ENCODE measurements around the gene SFSWAP. TPM values are rescaled to one million over a fixed set of nuclear protein-coding genes. Genes with fewer than 3 reads are reported as not detected.
A peak's percentile ranks its signal among the peaks of the same experiment; 100 is the strongest.
"Not testable (repeated sequence)": the region's sequence is repeated elsewhere in the genome, so short reads cannot be mapped to it uniquely, and the experiment has no call there.

The SFSWAP gene
- total and polyA plus RNA-seq, 10 donors: 19.5 to 74.4 (median 58.8) TPM

DNA sequence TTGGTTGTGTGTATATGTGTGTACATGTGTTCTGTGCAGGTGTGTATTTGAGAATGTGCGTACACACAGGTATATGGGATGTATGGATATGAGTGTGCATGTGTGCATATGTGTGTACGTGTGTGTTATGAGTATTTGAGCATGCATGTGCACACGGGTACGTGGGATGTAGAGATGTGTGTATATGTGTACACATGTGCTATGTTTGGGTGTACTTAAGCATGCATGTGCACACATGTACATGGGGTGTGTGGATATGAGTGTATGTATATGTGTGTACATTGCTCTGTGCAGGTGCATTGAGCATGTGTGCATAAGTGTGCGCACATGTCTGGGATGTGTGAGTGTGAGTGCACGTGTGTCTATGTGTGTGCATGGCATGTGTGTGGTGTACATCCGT is 34.3 kb upstream of the SFSWAP start:
- WGBS, 5 donors: 81 to 92% (median 85%) methylated on average over 7 of the region's 7 CpGs
- intact Hi-C loops (cut with DNase I; ENCODE audit: low total_unique reads): no loop called here
- H3K27me3 ChIP-seq (replicated peaks in 1 of 7): peaks cover 0 to 43% (median 0%) of the 10 kb centered on the region in 7 donors
- H3K4me1 ChIP-seq: peaks cover 0 to 5% (median 0%) of the 10 kb centered on the region in 6 donors
- no peak for DNase-seq
- H3K27ac ChIP-seq: no peak overlapping the region
- H3K4me3 ChIP-seq: no peak overlapping the region
- H3K9me3 ChIP-seq: peaks cover 0 to 11% (median 6%) of the 10 kb centered on the region in 8 donors
- no peaks in the 10 kb centered on the region for H3K36me3 ChIP-seq
- no peak for TF ChIP-seq POLR2A (IDR thresholded peaks at IDR 0.05)
- TF ChIP-seq, protein P1, sequence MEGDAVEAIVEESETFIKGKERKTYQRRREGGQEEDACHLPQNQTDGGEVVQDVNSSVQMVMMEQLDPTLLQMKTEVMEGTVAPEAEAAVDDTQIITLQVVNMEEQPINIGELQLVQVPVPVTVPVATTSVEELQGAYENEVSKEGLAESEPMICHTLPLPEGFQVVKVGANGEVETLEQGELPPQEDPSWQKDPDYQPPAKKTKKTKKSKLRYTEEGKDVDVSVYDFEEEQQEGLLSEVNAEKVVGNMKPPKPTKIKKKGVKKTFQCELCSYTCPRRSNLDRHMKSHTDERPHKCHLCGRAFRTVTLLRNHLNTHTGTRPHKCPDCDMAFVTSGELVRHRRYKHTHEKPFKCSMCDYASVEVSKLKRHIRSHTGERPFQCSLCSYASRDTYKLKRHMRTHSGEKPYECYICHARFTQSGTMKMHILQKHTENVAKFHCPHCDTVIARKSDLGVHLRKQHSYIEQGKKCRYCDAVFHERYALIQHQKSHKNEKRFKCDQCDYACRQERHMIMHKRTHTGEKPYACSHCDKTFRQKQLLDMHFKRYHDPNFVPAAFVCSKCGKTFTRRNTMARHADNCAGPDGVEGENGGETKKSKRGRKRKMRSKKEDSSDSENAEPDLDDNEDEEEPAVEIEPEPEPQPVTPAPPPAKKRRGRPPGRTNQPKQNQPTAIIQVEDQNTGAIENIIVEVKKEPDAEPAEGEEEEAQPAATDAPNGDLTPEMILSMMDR (IDR thresholded peaks at IDR 0.05 in 8 of 11, conservative IDR thresholded peaks at IDR 0.05 in 3 of 11): no peak
- TF ChIP-seq POLR2AphosphoS5 (IDR thresholded peaks at IDR 0.05): no peak

DNA sequence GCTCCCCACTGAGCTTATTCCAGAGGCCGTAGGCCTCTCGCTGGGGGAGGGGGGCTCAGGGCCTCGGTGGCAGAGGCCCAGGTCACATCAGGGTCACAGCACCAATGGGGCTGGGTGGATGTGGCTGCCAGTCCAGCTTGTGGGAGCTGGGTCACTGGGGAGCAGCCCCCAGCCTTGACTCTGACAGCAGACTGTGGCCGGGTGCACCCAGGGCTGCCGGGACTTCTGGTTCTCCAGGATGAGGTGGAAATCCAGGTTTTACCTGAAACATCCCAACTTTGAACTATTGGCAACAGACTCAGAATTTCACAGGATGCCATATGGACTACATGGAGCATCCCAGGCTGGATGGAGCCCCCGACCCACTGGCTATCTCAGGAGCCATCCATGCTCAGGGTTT is 33.8 kb upstream of the SFSWAP start:
- H3K27ac ChIP-seq; H3K4me3 ChIP-seq; H3K4me1 ChIP-seq; intact Hi-C loops (cut with DNase I; ENCODE audit: low total_unique reads); H3K36me3 ChIP-seq; DNase-seq: not testable (repeated sequence)
- Histone ChIP-seq H3K27me3 (replicated peaks in 1 of 7) (peaks cover 0 to 45% (median 0%) of the 10 kb centered on the region in 7 donors), H3K9me3 (peaks cover 0 to 11% (median 6%) of the 10 kb centered on the region in 8 donors)
- WGBS, 5 donors: 81 to 100% (median 87%) methylated on average over 1 to 6 of the region's 6 CpGs

DNA sequence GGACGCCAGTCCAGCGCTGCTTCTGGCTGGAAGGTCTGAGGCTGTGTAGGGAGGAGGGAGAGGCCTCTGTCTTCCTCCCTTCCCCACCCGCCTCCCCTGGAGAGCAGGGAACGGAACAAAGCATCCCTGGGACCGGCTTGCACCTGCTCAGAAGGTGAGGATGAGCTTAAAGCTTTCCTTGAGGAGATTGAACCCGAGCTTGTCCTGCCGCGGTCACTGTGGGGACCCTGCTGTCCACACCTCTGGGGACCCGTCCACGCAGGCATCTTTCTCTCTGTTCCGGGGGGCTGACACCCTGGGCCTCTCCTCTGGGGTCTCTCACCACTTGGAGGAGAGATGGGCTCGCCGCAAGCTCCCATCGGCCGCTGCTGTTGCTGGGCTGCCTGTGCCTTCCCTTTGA is 33.2 kb upstream of the SFSWAP start:
- no peak overlapping the region for H3K27ac ChIP-seq
- peaks cover 0 to 11% (median 6%) of the 10 kb centered on the region in 8 donors for H3K9me3 ChIP-seq
- WGBS, 5 donors: 84 to 92% (median 86%) methylated on average over 15 of the region's 15 CpGs
- peaks cover 0 to 15% (median 0%) of the 10 kb centered on the region in 6 donors for H3K4me1 ChIP-seq
- H3K4me3 ChIP-seq: no peak overlapping the region
- H3K27me3 ChIP-seq (replicated peaks in 1 of 7): peaks cover 0 to 41% (median 0%) of the 10 kb centered on the region in 7 donors
- peak; percentile 60 for DNase-seq
- TF ChIP-seq, protein P1 (IDR thresholded peaks at IDR 0.05 in 8 of 11, conservative IDR thresholded peaks at IDR 0.05 in 3 of 11): no peak
- TF ChIP-seq POLR2AphosphoS5 (IDR thresholded peaks at IDR 0.05): no peak
- H3K36me3 ChIP-seq: no peaks in the 10 kb centered on the region
- intact Hi-C loops (cut with DNase I; ENCODE audit: low total_unique reads): no loop called here

DNA sequence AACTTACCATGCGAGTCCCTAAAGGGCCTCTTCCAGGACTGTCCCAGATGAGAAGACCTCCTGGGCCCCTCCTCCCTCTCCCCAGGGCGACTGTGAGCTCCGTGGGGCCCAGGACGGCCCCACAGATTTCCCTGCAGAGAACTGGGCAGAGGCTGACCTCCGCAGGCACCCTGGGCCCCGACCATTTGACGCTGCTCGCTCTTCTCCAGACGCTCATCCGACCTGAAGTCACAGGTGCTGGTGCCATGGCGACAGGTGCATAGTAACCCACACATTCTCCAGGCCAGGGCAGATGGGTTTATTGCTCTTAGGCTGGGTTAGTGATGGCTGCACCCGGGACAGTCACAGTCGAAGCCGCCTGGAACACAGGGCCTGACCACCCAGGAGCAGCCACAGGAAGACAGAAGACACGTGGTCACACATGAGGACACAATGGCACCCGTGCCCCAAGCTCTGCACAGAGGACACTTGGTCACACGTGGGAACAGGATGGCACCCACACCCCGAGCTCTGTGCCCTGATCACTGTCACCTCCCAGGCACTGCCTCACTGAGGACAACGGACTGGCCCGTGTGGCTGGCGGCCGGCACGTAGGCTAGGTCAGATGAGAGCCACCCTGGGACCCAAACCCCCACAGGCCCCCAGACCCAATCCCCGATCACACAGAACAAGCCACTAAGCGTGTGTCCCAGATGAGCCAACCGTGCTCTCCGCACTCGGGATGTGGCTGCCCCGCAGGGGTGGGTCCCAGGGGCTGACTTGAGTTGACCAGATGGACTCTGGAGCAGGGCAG is 32.3 kb upstream of the SFSWAP start:
- 83 to 90% (median 87%) methylated on average over 20 to 27 of the region's 29 CpGs for WGBS, 5 donors
- H3K36me3 ChIP-seq; intact Hi-C loops (cut with DNase I; ENCODE audit: low total_unique reads); H3K4me3 ChIP-seq; H3K27ac ChIP-seq; DNase-seq: not testable (repeated sequence)
- Histone ChIP-seq H3K9me3 (peaks cover 0 to 11% (median 6%) of the 10 kb centered on the region in 8 donors), H3K4me1 (peaks cover 0 to 15% (median 0%) of the 10 kb centered on the region in 6 donors), H3K27me3 (replicated peaks in 1 of 7) (peaks cover 0 to 38% (median 0%) of the 10 kb centered on the region in 7 donors)

DNA sequence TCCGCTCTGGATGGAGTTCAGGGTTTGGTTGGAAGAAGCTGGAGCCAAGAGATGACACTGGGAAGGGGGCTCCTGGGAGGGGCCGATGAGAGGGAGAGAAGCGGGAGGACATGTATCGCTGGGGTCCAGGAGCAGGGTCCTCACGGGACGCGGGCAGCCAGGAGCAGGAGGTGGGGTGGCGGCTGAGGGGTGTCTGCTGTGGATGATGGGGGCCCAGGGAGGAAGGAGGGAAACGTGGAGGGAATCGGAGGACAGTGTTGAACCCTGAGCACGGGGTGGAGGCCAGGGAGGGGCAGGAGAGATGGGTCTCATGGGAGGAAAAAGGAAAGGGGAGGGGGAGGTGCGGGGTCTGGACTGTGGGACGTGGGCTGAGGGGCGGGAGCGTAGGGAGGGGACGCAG is 31.7 kb upstream of the SFSWAP start:
- Histone ChIP-seq H3K4me1 (peaks cover 0 to 15% (median 0%) of the 10 kb centered on the region in 6 donors), H3K27me3 (replicated peaks in 1 of 7) (peaks cover 0 to 38% (median 0%) of the 10 kb centered on the region in 7 donors)
- H3K36me3 ChIP-seq; H3K27ac ChIP-seq; H3K4me3 ChIP-seq; DNase-seq; intact Hi-C loops (cut with DNase I; ENCODE audit: low total_unique reads); H3K9me3 ChIP-seq: not testable (repeated sequence)
- WGBS, 5 donors: 87 to 100% (median 91%) methylated on average over 1 to 8 of the region's 16 CpGs

DNA sequence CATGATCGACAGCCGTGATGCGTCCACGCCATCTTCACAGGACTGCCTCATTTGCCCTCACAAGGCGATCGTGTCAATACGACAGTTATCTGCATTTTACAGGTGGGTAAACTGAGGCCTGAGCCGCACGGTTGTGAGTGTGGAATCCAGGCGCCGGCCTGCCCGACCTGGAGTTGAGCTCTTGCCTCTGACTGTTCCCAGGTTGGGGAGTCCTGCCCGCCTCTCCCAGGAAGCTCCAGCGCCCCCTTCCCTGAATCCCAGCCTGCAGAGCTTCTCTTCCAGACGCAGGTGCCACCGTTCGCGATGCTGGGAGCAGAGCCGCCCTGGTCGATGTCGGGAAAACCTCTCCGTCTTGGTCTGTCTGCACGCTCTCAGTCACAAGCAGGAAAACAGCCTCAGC is 31.1 kb upstream of the SFSWAP start:
- H3K27ac ChIP-seq; H3K4me3 ChIP-seq; H3K9me3 ChIP-seq; DNase-seq; H3K36me3 ChIP-seq; intact Hi-C loops (cut with DNase I; ENCODE audit: low total_unique reads): not testable (repeated sequence)
- WGBS, 5 donors: 82 to 91% (median 84%) methylated on average over 3 to 13 of the region's 23 CpGs; no CpG with 5 or more reads in 1 of the 5 donors
- Histone ChIP-seq H3K27me3 (replicated peaks in 1 of 7) (peaks cover 0 to 32% (median 0%) of the 10 kb centered on the region in 7 donors), H3K4me1 (peaks cover 0 to 15% (median 0%) of the 10 kb centered on the region in 6 donors)

DNA sequence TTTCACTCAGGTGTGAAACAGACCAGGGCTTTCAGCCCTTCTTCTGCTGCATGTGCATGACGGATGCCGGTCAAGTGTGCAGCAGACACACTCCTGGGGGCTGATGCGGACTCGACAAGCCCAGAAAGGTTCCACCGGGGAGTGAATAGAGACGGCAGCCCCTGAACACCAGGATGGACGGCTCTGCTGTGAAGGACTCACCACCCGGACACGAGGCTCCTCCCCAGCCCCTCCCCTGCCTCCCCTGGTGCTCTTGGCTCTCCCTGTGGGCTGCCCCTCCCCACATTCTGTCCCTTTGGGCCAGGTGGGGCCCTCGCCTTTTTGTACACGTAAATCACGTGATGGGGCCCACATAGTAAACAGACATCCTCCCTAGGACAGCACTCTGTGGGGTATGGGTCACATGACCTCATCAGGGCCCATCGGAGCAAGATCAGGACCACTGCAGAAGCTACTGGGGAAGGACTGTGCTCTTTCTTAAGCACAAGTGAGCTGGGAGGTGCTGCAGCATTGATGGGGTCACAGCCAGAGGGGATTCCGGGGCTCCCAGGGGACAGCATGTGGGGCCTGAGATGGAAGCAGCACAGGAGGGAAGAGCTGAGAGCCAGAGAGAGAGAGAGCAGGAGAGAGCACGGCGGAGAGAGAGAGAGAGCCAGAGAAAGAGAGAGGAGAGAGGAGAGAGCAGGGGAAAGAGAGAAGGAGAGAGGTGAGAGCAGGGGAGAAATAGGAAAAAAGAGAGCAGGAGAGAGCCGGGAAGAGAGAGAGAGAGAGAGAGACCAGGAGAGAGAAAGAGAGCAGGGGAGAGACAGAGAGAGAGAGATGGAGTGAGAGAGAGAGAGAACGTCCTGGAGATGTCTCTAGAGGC is 30.3 kb upstream of the SFSWAP start:
- DNase-seq; H3K36me3 ChIP-seq; intact Hi-C loops (cut with DNase I; ENCODE audit: low total_unique reads); H3K27ac ChIP-seq; H3K9me3 ChIP-seq; H3K4me3 ChIP-seq: not testable (repeated sequence)
- peaks cover 0 to 25% (median 0%) of the 10 kb centered on the region in 7 donors for H3K27me3 ChIP-seq (replicated peaks in 1 of 7)
- WGBS, 5 donors: 79 to 82% (median 80%) methylated on average over 7 to 16 of the region's 18 CpGs
- H3K4me1 ChIP-seq: peaks cover 0 to 15% (median 0%) of the 10 kb centered on the region in 6 donors

Data from spleen (tissue), 11 donors.